H7 (cell line): ENCODE results near the gene CTBP1. TPM values are rescaled to one million over a fixed set of nuclear protein-coding genes. Genes with fewer than 3 reads are reported as not detected.

Experiments
- DNase-seq: peaks from one replicate; pipeline ENCODE4 v3.0.0; 2012
- H3K27me3 ChIP-seq: 2 replicates; pipeline ENCODE4 v1.6.0; 2011; ENCODE audit warnings: mild to moderate bottlenecking, low read length; ENCODE audit not compliant: control insufficient read depth, insufficient read depth
- H3K36me3 ChIP-seq: replicated peaks from 2 replicates; pipeline ENCODE4 v1.5.1; 2011; ENCODE audit warnings: low read length; ENCODE audit not compliant: control insufficient read depth, insufficient read depth
- H3K4me3 ChIP-seq: 2 replicates; pipeline ENCODE4 v1.5.1; 2011; ENCODE audit warnings: low read depth, mild to moderate bottlenecking, control low read depth, low read length, moderate library complexity; ENCODE audit not compliant: insufficient read depth
- total RNA-seq: library from RNA; depleted of rRNA; stranded (reverse); fragments of >200 nt; shearing (Covaris generic); gene quantifications from 2 replicates; pipeline ENCODE4 v1.2.3, GENCODE V29; 2014

The CTBP1 gene
- total RNA-seq, 1 experiment from 2014 or later, result 360 TPM

- Histone ChIP-seq H3K27me3 (no peaks in the 10 kb centered on the region), H3K36me3 (peaks cover 17% of the 10 kb centered on the region), H3K4me3 (no peak overlapping the region)
- no peak for DNase-seq
Measured at GRCh38 chr4:1232661-1233621, 16.0 kb downstream of the CTBP1 start.

GRCh38 chr4:1231637-1232360 is 17.1 kb downstream of the CTBP1 start:
- Histone ChIP-seq H3K27me3 (no peaks in the 10 kb centered on the region), H3K36me3 (peaks cover 26% of the 10 kb centered on the region), H3K4me3 (no peak overlapping the region)
- DNase-seq, result no peak

DNA sequence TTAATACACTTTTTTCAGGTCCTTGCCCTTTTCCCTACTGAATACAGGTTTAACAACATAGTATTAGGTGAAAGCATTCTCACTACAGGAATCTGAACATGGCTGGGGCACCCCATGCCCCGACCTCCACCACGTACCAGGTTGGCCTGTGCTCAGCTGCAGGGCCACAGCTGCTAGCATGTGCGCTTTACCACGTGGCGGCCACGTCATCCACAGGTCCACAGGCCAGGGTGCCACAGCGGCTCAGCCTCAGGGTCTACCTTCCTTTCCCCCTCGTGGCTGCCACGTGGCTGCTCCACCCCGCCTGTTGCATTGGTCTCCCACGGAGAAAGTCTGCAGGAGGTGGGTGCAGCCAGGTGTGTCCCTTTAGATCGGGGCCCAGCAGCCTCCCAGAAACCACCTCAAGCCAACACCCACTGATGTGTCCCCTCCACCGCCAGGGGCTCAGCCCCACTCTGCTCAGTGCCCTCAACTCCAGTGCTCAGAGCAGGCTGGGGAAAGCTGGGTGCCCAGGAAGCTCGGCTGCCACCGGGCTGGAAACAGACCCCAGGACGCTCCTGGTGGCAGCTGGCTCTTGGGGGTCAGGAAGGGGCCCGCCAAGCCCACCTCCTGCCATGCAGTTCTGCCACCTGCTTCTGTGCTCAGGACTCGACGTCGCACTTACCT is 17.8 kb downstream of the CTBP1 start:
- H3K4me3 ChIP-seq, result no peak overlapping the region
- peaks cover 27% of the 10 kb centered on the region for H3K36me3 ChIP-seq

GRCh38 chr4:1230316-1230715 is 18.6 kb downstream of the CTBP1 start:
- Histone ChIP-seq H3K27me3 (no peaks in the 10 kb centered on the region), H3K36me3 (peaks cover 22% of the 10 kb centered on the region), H3K4me3 (no peak overlapping the region)

More for the DNA sequence above, 17.8 kb downstream of the CTBP1 start:
- no peaks in the 10 kb centered on the region for H3K27me3 ChIP-seq
- no peak for DNase-seq

GRCh38 chr4:1229117-1229849 is 19.6 kb downstream of the CTBP1 start:
- no peaks in the 10 kb centered on the region for H3K27me3 ChIP-seq
- H3K36me3 ChIP-seq, result peaks cover 26% of the 10 kb centered on the region
- H3K4me3 ChIP-seq, result no peak overlapping the region
- no peak for DNase-seq

More at GRCh38 chr4:1230316-1230715, 18.6 kb downstream of the CTBP1 start:
- DNase-seq, result no peak

DNA sequence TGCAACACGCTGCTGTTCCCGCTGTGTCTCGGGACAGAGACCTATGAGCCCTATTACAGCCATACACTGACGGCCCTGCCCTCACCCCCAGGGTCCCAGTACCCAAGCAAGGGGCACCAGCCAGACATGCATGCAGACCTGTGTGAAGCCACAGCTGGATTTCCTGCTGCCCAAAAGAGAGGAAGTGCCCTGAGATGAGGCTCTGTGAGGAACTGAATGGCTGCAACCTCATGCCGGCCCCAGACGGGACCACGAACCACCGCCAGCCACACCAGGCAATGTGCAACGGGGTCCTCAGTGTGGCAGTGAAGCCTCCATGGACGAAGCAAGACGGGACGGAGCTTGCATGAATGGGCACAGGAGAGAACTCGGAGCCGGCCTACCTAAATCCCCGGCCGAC is 21.1 kb downstream of the CTBP1 start:
- H3K27me3 ChIP-seq, result no peaks in the 10 kb centered on the region
- H3K36me3 ChIP-seq, result peaks cover 30% of the 10 kb centered on the region
- no peak for DNase-seq

GRCh38 chr4:1226598-1226997 is 22.3 kb downstream of the CTBP1 start:
- Histone ChIP-seq H3K36me3 (peaks cover 29% of the 10 kb centered on the region), H3K4me3 (no peak overlapping the region), H3K27me3 (no peaks in the 10 kb centered on the region)
- no peak for DNase-seq

More for the DNA sequence above, 21.1 kb downstream of the CTBP1 start:
- H3K4me3 ChIP-seq, result no peak overlapping the region

DNA sequence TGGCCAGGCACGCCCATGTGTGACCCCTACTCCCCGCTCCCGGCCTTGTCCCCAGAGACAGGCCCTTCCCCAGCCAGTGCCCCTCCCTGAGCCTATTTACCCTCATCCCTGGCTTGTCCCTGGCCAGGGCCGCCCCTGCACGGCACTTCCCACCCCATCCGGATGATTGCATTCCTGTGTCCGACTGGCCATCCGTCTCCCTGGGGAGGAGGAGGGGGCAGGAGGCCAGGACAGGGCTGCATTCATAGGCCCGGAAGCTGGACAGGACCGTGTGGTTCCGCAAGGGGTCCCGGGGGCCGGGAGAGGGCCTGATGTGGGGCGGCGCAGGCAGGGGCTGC is 22.8 kb downstream of the CTBP1 start:
- Histone ChIP-seq H3K4me3 (no peak overlapping the region), H3K36me3 (peaks cover 27% of the 10 kb centered on the region), H3K27me3 (no peaks in the 10 kb centered on the region)
- peak; percentile 62 for DNase-seq

- peaks cover 27% of the 10 kb centered on the region for H3K36me3 ChIP-seq
- H3K4me3 ChIP-seq, result no peak overlapping the region
- H3K27me3 ChIP-seq, result no peaks in the 10 kb centered on the region
- peak; percentile 68 for DNase-seq
Measured at GRCh38 chr4:1225272-1226143, 23.4 kb downstream of the CTBP1 start.

DNA sequence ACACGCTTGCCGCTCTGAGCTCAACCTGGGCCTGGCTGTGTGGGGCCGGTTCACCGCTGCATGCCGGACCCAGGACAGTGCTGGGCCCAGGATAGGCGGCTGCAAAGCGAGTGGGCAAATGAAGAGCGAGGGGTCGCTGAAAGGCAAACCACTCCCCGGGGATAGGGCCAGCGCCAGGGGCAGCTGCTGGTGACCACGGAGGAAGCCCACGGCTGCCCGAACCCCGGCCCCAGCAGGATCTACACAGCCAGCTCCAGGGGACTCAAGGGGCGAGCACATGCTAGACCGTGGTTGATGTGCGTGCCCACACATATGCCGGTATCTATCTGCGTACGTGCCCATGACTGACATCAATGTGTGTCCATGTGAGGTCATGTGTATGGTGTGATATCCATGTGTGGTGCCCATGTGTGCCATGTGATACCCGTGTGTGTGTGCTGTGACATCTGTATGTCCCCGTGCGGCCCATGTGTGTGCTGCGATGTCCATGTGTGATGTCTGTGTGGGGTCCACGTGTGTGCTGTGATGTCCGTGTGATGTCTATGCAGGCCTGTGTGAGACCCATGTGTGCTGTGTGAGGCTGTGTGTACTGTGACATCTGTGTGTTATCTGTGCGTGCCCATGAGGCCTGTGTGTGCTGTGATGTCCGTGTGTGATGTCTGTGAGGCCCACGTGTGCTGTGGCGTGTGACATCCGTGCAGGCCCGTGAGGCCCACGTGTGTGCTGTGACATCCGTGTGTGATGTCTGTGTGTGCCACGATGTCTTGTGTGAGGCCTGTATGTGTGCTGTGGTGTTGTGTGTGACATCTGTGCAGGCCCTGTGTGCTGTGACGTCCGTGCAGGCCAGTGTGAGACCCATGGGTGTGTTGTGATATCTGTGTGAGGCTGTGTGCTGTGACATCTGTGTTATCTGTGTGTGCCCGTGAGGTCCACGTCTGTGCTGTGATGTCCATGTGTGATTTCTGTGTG is 24.8 kb downstream of the CTBP1 start:
- no peak overlapping the region for H3K4me3 ChIP-seq
- DNase-seq, result peak; percentile 58
- peaks cover 27% of the 10 kb centered on the region for H3K36me3 ChIP-seq
- H3K27me3 ChIP-seq, result no peaks in the 10 kb centered on the region

DNA sequence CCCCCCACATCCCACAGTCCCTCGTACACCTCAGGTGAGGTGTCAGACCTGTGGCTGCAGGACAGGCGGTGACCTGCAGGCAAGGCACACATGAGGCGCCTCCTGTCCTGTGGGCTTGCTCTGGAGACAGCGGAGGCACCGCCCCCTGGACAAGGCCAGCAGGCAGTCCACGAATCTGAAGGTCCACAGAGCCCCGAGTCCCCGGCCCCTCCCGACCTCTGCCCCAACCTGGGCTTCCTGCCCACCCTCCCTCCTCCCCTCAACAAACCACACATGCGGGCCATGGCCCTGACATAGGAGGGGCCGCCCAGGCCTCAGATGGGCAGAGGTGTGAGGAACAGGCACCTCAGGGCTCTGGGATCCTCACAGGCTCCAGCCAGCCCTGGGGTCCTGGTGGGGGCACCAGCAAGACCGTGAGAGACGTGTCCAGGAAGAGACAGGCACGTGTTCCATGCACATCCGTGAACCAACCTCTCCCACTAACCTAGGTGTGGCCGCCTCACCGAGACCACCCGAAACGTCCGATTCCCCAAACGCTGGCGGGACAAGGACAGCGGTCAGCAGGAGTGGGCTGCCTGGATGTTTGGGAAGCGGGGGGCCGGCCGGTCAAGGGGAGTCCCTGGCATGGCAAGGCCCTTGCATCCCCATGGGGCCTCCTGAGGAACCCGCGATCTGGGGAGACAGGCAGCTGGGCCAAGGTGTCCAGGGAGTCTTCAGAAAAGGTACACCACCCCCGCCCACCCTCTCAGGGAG is 25.8 kb downstream of the CTBP1 start:
- H3K36me3 ChIP-seq, result peaks cover 27% of the 10 kb centered on the region
- peak; percentile 67 for DNase-seq
- no peaks in the 10 kb centered on the region for H3K27me3 ChIP-seq
- H3K4me3 ChIP-seq, result no peak overlapping the region
